SK-N-MC (cell line): ENCODE data around the gene RNF187.

Source experiments
- EZH2 ChIP-seq: fragments of 200-600 bp; sonication (generic); IDR thresholded peaks from one replicate; pipeline ENCODE4 v1.6.1; 2017; ENCODE audit warnings: antibody characterized with exemption
- FOXP2 ChIP-seq: optimal IDR thresholded peaks from 2 replicates; pipeline ENCODE3; 2011; ENCODE audit warnings: mild to moderate bottlenecking, moderate library complexity; ENCODE audit not compliant: insufficient read depth; ENCODE audit errors: extremely low read length, control extremely low read depth
- POLR2AphosphoS5 ChIP-seq: IDR thresholded peaks from 2 replicates; pipeline ENCODE4 v1.6.1; 2012; ENCODE audit warnings: mild to moderate bottlenecking, low read depth, low read length, borderline replicate concordance

- TF ChIP-seq POLR2AphosphoS5 (no peak), EZH2 (no peak), FOXP2 (no peak)
Observed at GRCh38 chr1:228494391-228494790, 7.2 kb downstream of the RNF187 start.
